HG03060 (cell line): ENCODE data around the gene MRPL40.

Source experiments
- ATAC-seq: cut with Tn5 transposase; IDR thresholded peaks from one replicate; pipeline ENCODE4 v1.9.1; 2021; ENCODE audit warnings: low read depth, moderate number of reproducible peaks; ENCODE audit not compliant: unreplicated experiment

MRPL40 gene

GRCh38 chr22:19432133-19432851 lies at the start of gene MRPL40:
Gene MRPL40, plus strand, starts transcription at chr22:19432545. Its CDS starts 10 bp downstream, at chr22:19432555.
- ATAC-seq, result peak; percentile 43

DNA sequence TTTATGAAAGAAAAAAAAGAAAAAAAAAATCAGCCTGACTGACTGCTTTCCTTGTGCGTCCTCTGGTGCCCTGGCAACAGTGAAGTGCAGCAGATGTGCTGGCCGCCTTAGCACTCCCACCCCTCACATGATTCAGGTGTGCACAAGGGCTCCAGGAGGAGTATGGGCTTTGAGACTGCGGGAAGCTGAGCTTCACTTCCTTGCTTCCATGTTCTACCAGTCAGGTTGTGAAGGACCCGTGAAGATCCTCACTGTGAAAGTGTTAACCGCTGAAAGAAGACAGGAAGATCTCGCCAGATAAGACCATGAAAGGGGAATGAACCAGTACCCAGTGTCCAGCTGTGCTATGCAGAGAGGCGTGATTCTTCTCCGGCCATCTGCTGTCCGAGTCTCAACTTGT lies 49.1 kb upstream of the MRPL40 start:
- no peak for ATAC-seq

DNA sequence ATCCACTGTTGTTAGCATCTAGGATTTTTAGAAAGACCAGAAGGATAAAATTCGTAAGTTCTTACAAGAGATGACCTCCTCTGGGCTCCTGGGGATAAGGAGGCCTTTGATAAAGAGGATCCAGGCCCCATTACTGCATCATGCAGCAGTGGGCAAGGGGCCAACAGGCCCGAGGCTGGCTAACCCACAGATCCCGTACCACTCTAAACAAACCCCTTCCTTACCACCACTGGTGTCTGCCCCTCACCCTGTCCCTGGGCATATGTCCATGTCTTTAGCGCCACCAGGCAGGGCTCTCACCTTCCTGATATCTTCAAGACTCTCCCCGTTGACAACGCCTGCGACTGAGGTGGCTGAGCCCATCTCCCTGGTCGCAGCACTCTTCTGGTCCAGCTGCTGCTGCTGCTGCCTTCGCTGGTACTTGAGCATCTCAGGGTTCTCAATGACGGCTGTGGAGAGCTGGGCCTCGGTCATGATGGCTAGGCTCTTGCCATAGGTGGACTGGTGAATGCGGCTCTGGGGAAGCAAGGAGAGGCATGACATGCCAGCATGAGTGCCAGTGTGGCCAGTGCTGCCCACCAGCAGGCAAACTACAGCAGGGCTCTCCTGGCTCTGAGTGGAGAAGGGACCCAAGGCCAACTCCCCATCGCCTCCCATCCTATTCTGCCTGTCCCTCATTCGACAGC lies 47.0 kb upstream of the MRPL40 start:
- ATAC-seq, result no peak

- ATAC-seq, result no peak
Observed at GRCh38 chr22:19386248-19386647, 46.1 kb upstream of the MRPL40 start.

GRCh38 chr22:19387038-19387437 lies 45.3 kb upstream of the MRPL40 start:
- ATAC-seq, result no peak

- no peak for ATAC-seq
Observed at GRCh38 chr22:19387575-19387974, 44.8 kb upstream of the MRPL40 start.

DNA sequence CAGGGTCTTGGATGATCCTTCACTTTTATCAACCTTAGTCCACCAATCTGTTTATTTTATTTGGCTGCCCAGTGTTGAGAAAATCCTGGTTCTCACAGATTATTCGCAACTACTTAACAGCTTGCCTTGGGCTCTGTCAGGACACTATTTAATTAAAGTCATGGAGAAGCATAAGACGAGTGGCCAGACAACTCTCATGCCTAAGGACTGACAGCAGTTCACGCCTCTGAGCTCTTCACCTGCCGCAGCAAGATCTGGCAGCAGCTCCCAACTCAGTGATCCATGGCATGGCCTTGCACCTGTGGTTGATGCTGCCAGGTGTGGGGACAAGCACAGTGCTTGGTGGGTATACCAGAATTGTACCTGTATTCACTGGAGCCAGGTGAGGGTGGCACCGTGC lies 38.6 kb upstream of the MRPL40 start:
- no peak for ATAC-seq

GRCh38 chr22:19394274-19395050 lies 37.9 kb upstream of the MRPL40 start:
- ATAC-seq, result no peak

GRCh38 chr22:19395276-19395675 lies 37.1 kb upstream of the MRPL40 start:
- no peak for ATAC-seq

DNA sequence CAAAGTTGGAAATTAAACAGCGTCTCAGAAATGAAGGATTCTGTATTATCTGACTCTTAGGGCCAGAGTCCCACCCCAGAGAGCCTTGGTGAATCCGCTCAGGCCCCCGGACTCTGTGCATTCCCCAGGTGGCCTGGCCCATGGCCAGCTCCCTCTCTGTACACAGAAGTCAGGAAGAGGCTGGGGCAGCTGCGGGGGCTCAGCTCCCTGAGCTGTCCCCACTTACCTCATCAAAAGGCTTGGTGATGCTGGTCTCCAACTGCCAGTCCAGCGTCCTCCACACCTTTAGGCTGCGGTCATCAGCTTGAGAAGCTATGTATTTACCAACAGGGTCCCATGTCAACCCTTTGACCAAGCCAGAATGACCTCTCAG lies 35.8 kb upstream of the MRPL40 start:
- no peak for ATAC-seq

DNA sequence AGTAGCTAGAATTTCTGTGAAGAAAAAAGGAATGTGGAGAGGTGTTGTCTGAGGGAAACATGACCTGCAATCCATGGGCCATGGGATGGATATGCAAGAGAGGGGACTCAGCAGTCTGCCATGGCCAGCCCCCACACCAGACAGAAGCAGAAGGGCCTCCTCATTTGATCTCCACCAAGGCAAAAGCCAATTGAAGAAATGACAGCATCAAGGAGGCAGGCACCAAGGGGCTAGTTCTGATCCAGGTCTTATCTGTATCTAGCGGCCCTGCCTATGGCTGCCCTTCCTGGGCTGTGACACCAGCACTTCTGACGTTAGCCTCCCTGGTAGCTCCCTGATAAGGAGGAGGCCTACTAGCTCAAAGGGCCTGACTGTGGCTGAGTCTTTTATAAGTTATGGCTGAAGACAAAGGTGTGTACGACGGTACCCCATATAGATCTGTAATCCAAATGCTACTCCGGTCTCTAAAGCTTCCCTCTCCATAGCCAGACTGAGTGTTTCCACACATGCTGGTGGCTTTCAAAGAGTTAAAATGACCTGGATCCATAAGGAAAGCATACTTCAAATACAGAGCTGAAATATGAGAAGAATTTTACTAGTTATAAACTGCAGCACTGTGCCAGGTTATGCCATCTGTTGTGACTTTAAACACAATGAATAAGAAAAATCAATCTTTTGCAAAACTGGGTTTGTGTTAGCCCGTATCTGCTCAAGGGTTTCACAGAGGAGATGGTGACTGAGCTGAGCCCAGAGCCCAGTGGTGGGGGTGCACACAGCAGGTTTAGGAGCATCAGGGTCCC lies 35.2 kb upstream of the MRPL40 start:
- ATAC-seq, result no peak

GRCh38 chr22:19397734-19398104 lies 34.6 kb upstream of the MRPL40 start:
- ATAC-seq, result no peak

DNA sequence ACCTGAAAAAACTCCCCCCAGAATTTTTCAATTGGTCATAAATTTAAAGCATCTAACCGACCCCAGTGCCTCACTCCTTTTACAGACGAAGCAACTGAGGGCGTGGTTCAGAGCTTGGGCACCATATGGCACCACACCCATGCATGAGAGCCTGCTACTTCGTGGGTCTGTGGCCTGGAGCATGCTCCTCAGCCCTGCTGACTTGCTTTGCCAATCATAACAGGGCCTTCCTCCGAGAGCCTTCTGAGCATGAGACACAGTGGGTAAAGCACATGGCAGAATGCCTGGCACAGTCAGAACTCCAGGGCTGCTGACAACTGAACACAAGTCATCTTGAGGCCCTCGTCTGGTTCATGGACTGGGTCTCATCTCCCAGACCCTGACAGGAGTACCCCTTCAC lies 34.1 kb upstream of the MRPL40 start:
- ATAC-seq, result no peak

GRCh38 chr22:19398652-19399051 lies 33.7 kb upstream of the MRPL40 start:
- no peak for ATAC-seq

GRCh38 chr22:19400881-19401280 lies 31.5 kb upstream of the MRPL40 start:
- ATAC-seq, result no peak

- ATAC-seq, result no peak
Observed at GRCh38 chr22:19401483-19401882, 30.9 kb upstream of the MRPL40 start.

DNA sequence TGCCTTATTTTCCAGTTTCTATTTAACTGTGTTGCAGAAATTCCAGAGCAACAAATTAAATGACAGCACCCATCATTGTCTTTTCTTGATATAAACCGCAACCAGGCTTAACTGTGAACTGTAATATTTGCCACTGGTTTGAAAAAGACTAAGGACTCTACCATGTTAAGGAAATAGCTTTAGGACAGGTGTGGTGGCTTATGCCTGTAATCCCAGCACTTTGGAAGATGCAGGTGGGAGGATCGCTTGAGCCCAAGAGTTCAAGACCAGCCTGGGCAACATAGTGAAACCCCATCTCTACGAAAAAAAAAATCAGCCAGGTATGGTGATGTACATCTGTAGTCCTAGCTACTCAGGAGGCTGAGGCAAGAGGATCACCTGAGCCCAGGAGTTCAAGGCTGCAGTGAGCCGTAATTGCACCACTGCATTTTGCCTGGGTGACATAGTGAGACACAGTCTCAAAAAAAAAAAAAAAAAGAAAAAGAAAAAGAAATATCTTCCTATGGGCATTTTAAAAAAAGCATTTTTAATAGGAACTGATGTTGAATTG lies 29.6 kb upstream of the MRPL40 start:
- ATAC-seq, result no peak

DNA sequence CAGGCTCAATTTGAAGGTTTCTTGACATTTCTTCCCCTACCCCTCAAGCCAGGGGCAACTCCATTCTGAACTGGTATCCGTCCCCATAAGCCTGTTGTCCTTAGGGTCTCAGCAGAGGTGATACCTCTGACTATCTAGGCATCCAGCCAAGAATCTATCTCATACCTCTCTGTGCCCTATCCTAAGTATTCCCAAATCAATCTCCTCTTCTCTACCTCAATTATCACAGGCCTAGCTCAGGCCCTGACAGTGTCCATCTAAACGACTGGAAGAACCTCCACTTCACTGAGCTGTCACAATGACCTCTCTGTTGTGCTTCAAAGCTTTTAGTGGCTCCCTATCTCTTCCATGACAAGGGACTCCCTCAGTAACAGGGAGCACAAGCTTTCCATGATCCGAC lies 27.7 kb upstream of the MRPL40 start:
- ATAC-seq, result no peak

GRCh38 chr22:19405133-19405532 lies 27.2 kb upstream of the MRPL40 start:
- ATAC-seq, result no peak

GRCh38 chr22:19405652-19406051 lies 26.7 kb upstream of the MRPL40 start:
- no peak for ATAC-seq
